ENCODE results near the gene ADRB1.

Gene ADRB1

GRCh38 chr10:114017271-114017670 is 26.4 kb upstream of the ADRB1 start:
- Histone ChIP-seq H3K9ac (ENCODE audit: low read length) (no peak overlapping the region), H3K9me3 (ENCODE audit: control insufficient read depth, insufficient read depth, low read depth, low read length) (peaks cover 8% of the 10 kb centered on the region), H3K27ac (ENCODE audit: low read depth, low read length) (no peak overlapping the region), H3K4me1 (ENCODE audit: control insufficient read depth, insufficient read depth, low read length) (no peaks in the 10 kb centered on the region), H3K36me3 (ENCODE audit: control insufficient read depth, insufficient read depth, low read length) (no peaks in the 10 kb centered on the region), H3K27me3 (ENCODE audit: control insufficient read depth, insufficient read depth, low read length) (no peaks in the 10 kb centered on the region), H3K4me3 (ENCODE audit: low read depth, low read length) (no peak overlapping the region)

- no peaks in the 10 kb centered on the region for H3K27me3 ChIP-seq (ENCODE audit: control insufficient read depth, insufficient read depth, low read length)
These were observed 25.8 kb upstream of the ADRB1 start for GRCh38 chr10:114017873-114018272.

GRCh38 chr10:114019226-114019625 is 24.4 kb upstream of the ADRB1 start:
- Histone ChIP-seq H3K4me3 (ENCODE audit: low read depth, low read length) (no peak overlapping the region), H3K27me3 (ENCODE audit: control insufficient read depth, insufficient read depth, low read length) (no peaks in the 10 kb centered on the region), H3K36me3 (ENCODE audit: control insufficient read depth, insufficient read depth, low read length) (no peaks in the 10 kb centered on the region), H3K9ac (ENCODE audit: low read length) (no peak overlapping the region), H3K27ac (ENCODE audit: low read depth, low read length) (no peak overlapping the region), H3K9me3 (ENCODE audit: control insufficient read depth, insufficient read depth, low read depth, low read length) (peaks cover 8% of the 10 kb centered on the region), H3K4me1 (ENCODE audit: control insufficient read depth, insufficient read depth, low read length) (no peaks in the 10 kb centered on the region)

More at GRCh38 chr10:114017873-114018272, 25.8 kb upstream of the ADRB1 start:
- Histone ChIP-seq H3K27ac (ENCODE audit: low read depth, low read length) (no peak overlapping the region), H3K9ac (ENCODE audit: low read length) (no peak overlapping the region), H3K36me3 (ENCODE audit: control insufficient read depth, insufficient read depth, low read length) (no peaks in the 10 kb centered on the region), H3K4me3 (ENCODE audit: low read depth, low read length) (no peak overlapping the region), H3K9me3 (ENCODE audit: control insufficient read depth, insufficient read depth, low read depth, low read length) (peaks cover 8% of the 10 kb centered on the region), H3K4me1 (ENCODE audit: control insufficient read depth, insufficient read depth, low read length) (no peaks in the 10 kb centered on the region)

DNA sequence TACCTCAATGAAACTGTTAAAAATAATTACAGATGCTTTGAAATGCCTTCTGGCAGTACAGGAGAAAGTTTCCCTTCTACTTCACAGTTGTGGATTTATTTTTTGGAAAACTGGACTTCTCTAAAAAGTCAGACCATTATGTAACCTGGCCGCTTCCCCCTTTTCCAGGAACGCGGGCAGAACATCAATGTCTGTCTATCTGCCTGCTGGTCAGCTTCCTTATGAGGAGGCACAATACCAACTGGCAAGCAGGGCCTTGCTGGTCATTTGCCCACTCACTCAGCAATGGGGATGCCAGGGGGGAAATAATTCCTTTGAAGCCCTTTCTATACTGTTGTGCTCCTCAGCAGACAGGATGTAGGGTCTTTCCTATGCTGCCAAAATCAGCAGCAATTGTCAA is 22.5 kb upstream of the ADRB1 start:
- Histone ChIP-seq H3K4me3 (ENCODE audit: low read depth, low read length) (no peak overlapping the region), H3K4me1 (ENCODE audit: control insufficient read depth, insufficient read depth, low read length) (no peaks in the 10 kb centered on the region), H3K27me3 (ENCODE audit: control insufficient read depth, insufficient read depth, low read length) (no peaks in the 10 kb centered on the region), H3K9ac (ENCODE audit: low read length) (no peak overlapping the region), H3K27ac (ENCODE audit: low read depth, low read length) (no peak overlapping the region), H3K36me3 (ENCODE audit: control insufficient read depth, insufficient read depth, low read length) (no peaks in the 10 kb centered on the region), H3K9me3 (ENCODE audit: control insufficient read depth, insufficient read depth, low read depth, low read length) (no peaks in the 10 kb centered on the region)

DNA sequence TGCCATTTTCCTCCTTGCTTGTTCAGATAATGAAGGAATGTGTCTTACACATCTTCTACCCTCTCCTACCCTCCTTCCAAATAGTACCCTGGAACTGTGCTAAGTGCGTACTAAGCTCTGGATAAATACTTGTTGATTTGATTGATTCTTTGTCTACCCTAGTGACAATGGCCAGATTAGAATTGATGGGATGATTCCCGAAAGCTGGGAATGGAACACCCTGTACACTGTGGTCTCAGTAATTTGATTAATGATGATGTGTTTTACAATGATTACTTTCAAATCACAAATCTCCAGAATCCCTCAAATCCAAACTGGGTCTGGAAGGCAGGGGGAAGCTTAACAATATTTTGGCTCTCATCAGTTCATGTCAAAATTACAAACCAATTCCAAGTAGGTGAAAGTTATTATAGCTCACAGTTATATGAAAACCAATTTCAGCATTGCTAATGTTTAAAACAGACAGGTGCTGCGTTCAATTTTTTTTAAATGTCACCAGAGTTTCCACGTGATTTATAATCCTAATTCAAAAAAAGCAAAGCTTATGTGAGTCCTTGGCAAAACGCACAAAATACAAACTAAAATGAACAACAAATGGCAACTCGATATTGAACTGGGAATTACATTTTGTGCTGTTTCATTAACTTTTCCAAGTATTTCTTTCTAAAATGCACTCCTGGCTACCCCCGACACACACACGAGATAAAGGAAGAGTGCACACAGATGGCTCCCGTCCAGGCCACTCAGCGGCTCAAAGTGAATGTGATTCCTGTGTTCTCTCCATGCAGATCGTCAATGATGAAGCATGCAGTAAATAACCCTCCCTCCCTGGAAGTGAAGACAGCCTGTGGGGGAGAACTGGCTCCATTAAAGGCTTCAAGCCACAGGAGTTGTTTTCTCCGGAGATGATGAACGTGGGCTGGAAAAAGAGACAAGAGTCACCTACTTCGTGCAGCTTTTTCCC is 21.7 kb upstream of the ADRB1 start:
- Histone ChIP-seq H3K9ac (ENCODE audit: low read length) (no peak overlapping the region), H3K36me3 (ENCODE audit: control insufficient read depth, insufficient read depth, low read length) (no peaks in the 10 kb centered on the region), H3K27me3 (ENCODE audit: control insufficient read depth, insufficient read depth, low read length) (no peaks in the 10 kb centered on the region), H3K27ac (ENCODE audit: low read depth, low read length) (no peak overlapping the region), H3K9me3 (ENCODE audit: control insufficient read depth, insufficient read depth, low read depth, low read length) (no peaks in the 10 kb centered on the region), H3K4me3 (ENCODE audit: low read depth, low read length) (no peak overlapping the region), H3K4me1 (ENCODE audit: control insufficient read depth, insufficient read depth, low read length) (peaks cover 8% of the 10 kb centered on the region; the same call in 1 of the 2 replicates)

DNA sequence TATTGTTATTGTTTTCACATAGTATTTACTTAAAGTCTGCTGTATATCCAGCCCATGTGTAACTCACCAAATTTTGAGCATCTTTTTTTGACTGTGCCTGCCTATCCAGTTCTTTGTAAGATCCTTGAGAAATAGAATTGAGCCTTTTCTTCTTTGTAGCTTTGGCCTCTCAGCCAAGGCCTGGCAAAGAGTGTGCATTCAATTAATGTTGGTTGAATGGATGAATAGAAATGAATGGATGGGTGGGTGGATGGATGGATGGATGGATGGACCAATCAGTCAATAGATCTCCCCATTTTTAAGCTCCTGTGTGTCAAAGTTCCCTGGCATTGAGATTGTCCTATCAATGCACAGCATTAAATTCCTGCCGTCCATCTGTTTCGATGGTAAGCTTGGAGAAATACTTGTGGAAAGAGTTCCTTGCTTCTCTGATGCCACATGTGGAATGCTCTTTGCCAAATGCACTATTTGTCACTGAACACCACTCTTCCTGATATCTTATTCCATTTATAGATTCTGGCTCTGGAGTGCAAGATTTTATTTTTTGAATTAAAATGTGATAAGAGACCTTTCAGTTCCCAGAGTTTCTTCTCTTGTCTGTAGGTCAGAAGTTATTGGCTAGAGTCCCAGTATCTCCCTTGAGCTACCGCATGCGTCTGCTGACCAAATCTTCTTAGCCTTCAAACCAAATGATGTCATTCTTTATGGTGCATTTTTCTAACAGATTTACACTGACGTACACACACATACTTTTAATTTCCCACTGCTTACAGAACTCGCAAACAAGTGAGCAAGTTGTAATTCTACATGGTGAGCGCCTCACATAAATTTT is 20.7 kb upstream of the ADRB1 start:
- H3K36me3 ChIP-seq (ENCODE audit: control insufficient read depth, insufficient read depth, low read length), result no peaks in the 10 kb centered on the region
- no peak overlapping the region for H3K27ac ChIP-seq (ENCODE audit: low read depth, low read length)
- no peaks in the 10 kb centered on the region for H3K9me3 ChIP-seq (ENCODE audit: control insufficient read depth, insufficient read depth, low read depth, low read length)
- peaks cover 13% of the 10 kb centered on the region; the same call in 1 of the 2 replicates for H3K4me1 ChIP-seq (ENCODE audit: control insufficient read depth, insufficient read depth, low read length)
- no peak overlapping the region for H3K4me3 ChIP-seq (ENCODE audit: low read depth, low read length)
- no peak overlapping the region for H3K9ac ChIP-seq (ENCODE audit: low read length)
- no peaks in the 10 kb centered on the region for H3K27me3 ChIP-seq (ENCODE audit: control insufficient read depth, insufficient read depth, low read length)

DNA sequence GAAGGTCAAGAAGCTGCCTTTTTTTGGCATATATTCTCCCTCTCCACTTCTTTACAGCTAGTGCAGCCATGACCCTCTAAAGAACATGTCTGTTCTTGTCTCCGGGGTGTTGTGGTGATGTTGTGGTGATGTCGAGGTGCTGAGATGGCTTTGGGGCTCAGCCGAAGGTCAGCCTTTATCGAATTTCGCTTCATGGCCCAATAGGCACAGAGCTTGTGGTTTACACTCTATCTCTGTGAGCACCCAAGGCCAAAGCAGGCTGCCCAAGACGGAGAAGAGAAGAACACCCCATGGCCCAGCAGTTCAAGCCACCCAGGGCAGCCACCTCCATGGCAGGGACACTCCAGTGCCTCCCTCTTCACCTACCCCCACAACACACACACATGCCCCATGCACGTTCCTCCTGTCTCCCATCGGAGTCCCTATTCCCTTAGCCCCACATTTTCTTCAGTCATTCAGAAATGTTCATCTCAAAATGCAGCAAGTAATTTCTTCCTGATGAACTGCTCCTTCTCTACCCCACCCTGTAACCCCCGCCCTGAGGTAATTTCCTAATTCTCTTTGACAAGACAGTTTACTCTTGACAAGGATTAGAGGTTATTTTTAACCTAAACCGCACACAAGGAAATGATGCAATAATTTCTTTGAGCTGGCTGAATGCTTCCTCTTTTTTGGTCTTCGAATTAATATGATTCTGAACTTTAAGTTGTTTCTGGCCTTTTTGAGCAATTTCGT is 18.6 kb upstream of the ADRB1 start:
- Histone ChIP-seq H3K4me1 (ENCODE audit: control insufficient read depth, insufficient read depth, low read length) (peaks cover 13% of the 10 kb centered on the region; the same call in 1 of the 2 replicates), H3K9ac (ENCODE audit: low read length) (no peak overlapping the region), H3K36me3 (ENCODE audit: control insufficient read depth, insufficient read depth, low read length) (no peaks in the 10 kb centered on the region), H3K27ac (ENCODE audit: low read depth, low read length) (no peak overlapping the region), H3K27me3 (ENCODE audit: control insufficient read depth, insufficient read depth, low read length) (no peaks in the 10 kb centered on the region), H3K4me3 (ENCODE audit: low read depth, low read length) (no peak overlapping the region), H3K9me3 (ENCODE audit: control insufficient read depth, insufficient read depth, low read depth, low read length) (no peaks in the 10 kb centered on the region)

DNA sequence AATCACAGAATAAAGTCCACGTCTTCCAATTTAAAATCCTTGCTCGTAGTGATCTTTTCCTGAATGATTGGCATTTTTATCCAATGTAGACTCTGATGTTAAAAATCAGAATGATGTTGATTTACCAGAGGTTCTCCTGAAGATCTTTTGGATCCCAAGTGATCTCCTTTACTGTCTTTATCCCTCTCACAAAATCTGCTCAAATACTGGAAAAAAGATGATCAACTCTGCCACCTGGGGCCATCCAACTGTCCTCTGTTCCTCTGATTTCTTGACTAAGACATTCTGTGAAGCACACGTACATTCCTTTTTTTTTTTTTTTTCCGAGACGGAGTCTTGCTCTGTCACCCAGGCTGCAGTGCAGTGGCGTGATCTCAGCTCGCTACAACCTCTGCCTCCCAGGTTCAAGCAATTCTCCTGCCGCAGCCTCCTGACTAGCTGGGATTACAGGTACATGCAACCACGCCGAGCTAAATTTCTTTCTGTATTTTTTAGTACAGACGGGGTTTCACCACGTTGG is 18.0 kb upstream of the ADRB1 start:
- H3K9ac ChIP-seq (ENCODE audit: low read length), result no peak overlapping the region
- H3K36me3 ChIP-seq (ENCODE audit: control insufficient read depth, insufficient read depth, low read length), result no peaks in the 10 kb centered on the region
- peaks cover 13% of the 10 kb centered on the region; the same call in 1 of the 2 replicates for H3K4me1 ChIP-seq (ENCODE audit: control insufficient read depth, insufficient read depth, low read length)
- no peak overlapping the region for H3K27ac ChIP-seq (ENCODE audit: low read depth, low read length)
- H3K27me3 ChIP-seq (ENCODE audit: control insufficient read depth, insufficient read depth, low read length), result no peaks in the 10 kb centered on the region
- H3K4me3 ChIP-seq (ENCODE audit: low read depth, low read length), result no peak overlapping the region
- H3K9me3 ChIP-seq (ENCODE audit: control insufficient read depth, insufficient read depth, low read depth, low read length), result no peaks in the 10 kb centered on the region

- H3K9ac ChIP-seq (ENCODE audit: low read length), result no peak overlapping the region
- H3K27me3 ChIP-seq (ENCODE audit: control insufficient read depth, insufficient read depth, low read length), result no peaks in the 10 kb centered on the region
- no peaks in the 10 kb centered on the region for H3K36me3 ChIP-seq (ENCODE audit: control insufficient read depth, insufficient read depth, low read length)
- no peak overlapping the region for H3K4me3 ChIP-seq (ENCODE audit: low read depth, low read length)
- H3K9me3 ChIP-seq (ENCODE audit: control insufficient read depth, insufficient read depth, low read depth, low read length), result no peaks in the 10 kb centered on the region
- H3K27ac ChIP-seq (ENCODE audit: low read depth, low read length), result no peak overlapping the region
- peaks cover 13% of the 10 kb centered on the region; the same call in 1 of the 2 replicates for H3K4me1 ChIP-seq (ENCODE audit: control insufficient read depth, insufficient read depth, low read length)
These were observed 17.3 kb upstream of the ADRB1 start for GRCh38 chr10:114026189-114027040.

GRCh38 chr10:114027041-114027394 is 16.6 kb upstream of the ADRB1 start:
- Histone ChIP-seq H3K36me3 (ENCODE audit: control insufficient read depth, insufficient read depth, low read length) (no peaks in the 10 kb centered on the region), H3K4me3 (ENCODE audit: low read depth, low read length) (no peak overlapping the region), H3K4me1 (ENCODE audit: control insufficient read depth, insufficient read depth, low read length) (peaks cover 13% of the 10 kb centered on the region; the same call in 1 of the 2 replicates), H3K27ac (ENCODE audit: low read depth, low read length) (no peak overlapping the region), H3K9ac (ENCODE audit: low read length) (no peak overlapping the region), H3K27me3 (ENCODE audit: control insufficient read depth, insufficient read depth, low read length) (no peaks in the 10 kb centered on the region), H3K9me3 (ENCODE audit: control insufficient read depth, insufficient read depth, low read depth, low read length) (no peaks in the 10 kb centered on the region)

Data from HUES6 (cell line).